HL-60 (cell line): ENCODE data around the gene ZNF184.

Source experiments
- CTCF ChIP-seq: IDR thresholded peaks from one replicate; pipeline ENCODE4 v1.5.1; 2011; ENCODE audit warnings: low read length, control low read depth, inconsistent platforms; ENCODE audit not compliant: insufficient read depth
- GABPA ChIP-seq: IDR thresholded peaks from 2 replicates; pipeline ENCODE4 v1.6.1; 2012; ENCODE audit warnings: low read depth
- POLR2AphosphoS5 ChIP-seq: IDR thresholded peaks from 2 replicates; pipeline ENCODE4 v1.6.1; 2012; ENCODE audit warnings: low read depth
- REST ChIP-seq: IDR thresholded peaks from 2 replicates; pipeline ENCODE4 v1.6.1; 2012; ENCODE audit warnings: low read depth; ENCODE audit not compliant: insufficient replicate concordance
- SPI1 ChIP-seq: IDR thresholded peaks from 2 replicates; pipeline ENCODE4 v1.6.1; 2012; ENCODE audit warnings: low read depth, mild to moderate bottlenecking, borderline replicate concordance

GRCh38 chr6:27505209-27506027 is 32.5 kb upstream of the ZNF184 start:
- TF ChIP-seq SPI1 (no peak), CTCF (no peak), GABPA (no peak), POLR2AphosphoS5 (no peak), REST (no peak)
